ENCODE data around the gene RMDN2. TPM values are rescaled to one million over a fixed set of nuclear protein-coding genes. Genes with fewer than 3 reads are reported as not detected.

The RMDN2 gene
- total RNA-seq, 1 experiment from 2014 or later: 3.0 TPM

- Histone ChIP-seq H3K27ac (ENCODE audit: low read depth, low read length, poor library complexity, severe bottlenecking) (no peak overlapping the region), H3K27me3 (replicated peaks; ENCODE audit: insufficient read depth, low read depth, low read length, poor library complexity) (no peaks in the 10 kb centered on the region), H3K36me3 (ENCODE audit: insufficient read depth, low read length, poor library complexity, severe bottlenecking) (no peaks in the 10 kb centered on the region), H3K4me3 (ENCODE audit: low read depth, low read length, poor library complexity, severe bottlenecking) (no peak overlapping the region), H3K4me1 (ENCODE audit: insufficient read depth, low read length, poor library complexity, severe bottlenecking) (no peaks in the 10 kb centered on the region), H3K9me3 (ENCODE audit: low read depth, low read length, poor library complexity, severe bottlenecking) (no peaks in the 10 kb centered on the region)
- DNase-seq (ENCODE audit: low spot score): no peak
- no TSS peak for BruUV-seq (replicated peaks)
- ChIA-PET CTCF (no interaction called here), POLR2A (ENCODE audit: low non-redundant PET) (no interaction called here)
- intact Hi-C loops (cut with micrococcal nuclease; ENCODE audit: unreplicated experiment): no loop called here
- no peak for TF ChIP-seq EZH2 (IDR thresholded peaks at IDR 0.05; ENCODE audit: borderline replicate concordance, low read depth, low read length, poor library complexity, severe bottlenecking)
- TF ChIP-seq CTCF (conservative IDR thresholded peaks at IDR 0.05; ENCODE audit: low read depth, low read length): no peak
Measured at GRCh38 chr2:37973615-37974353, 48.7 kb downstream of the RMDN2 start.

DNA sequence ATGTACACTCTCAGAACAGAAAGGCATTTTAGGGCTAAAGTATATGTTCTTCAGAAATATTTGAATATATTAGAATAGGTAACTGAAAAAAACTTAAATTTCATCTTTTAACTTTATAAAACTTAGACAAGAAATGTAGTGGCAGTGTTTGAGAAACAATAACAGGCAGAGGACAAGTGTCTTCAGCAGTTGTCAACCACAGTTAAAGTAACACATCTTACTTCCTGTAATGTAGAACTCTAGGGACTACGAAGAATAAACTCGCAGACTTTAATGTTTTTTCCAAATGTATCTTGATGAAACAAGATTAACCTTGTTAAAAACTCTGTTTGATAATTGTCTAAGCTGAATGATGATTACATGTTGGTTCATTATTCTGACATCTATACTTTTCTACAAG, 50.7 kb downstream of the RMDN2 start:
- ChIA-PET POLR2A (ENCODE audit: low non-redundant PET) (no interaction called here), CTCF (no interaction called here)
- Histone ChIP-seq H3K4me1 (ENCODE audit: insufficient read depth, low read length, poor library complexity, severe bottlenecking) (no peaks in the 10 kb centered on the region), H3K27ac (ENCODE audit: low read depth, low read length, poor library complexity, severe bottlenecking) (no peak overlapping the region), H3K27me3 (replicated peaks; ENCODE audit: insufficient read depth, low read depth, low read length, poor library complexity) (no peaks in the 10 kb centered on the region), H3K9me3 (ENCODE audit: low read depth, low read length, poor library complexity, severe bottlenecking) (no peaks in the 10 kb centered on the region), H3K4me3 (ENCODE audit: low read depth, low read length, poor library complexity, severe bottlenecking) (no peak overlapping the region), H3K36me3 (ENCODE audit: insufficient read depth, low read length, poor library complexity, severe bottlenecking) (no peaks in the 10 kb centered on the region)
- intact Hi-C loops (cut with micrococcal nuclease; ENCODE audit: unreplicated experiment): no loop called here
- TF ChIP-seq CTCF (conservative IDR thresholded peaks at IDR 0.05; ENCODE audit: low read depth, low read length) (no peak), EZH2 (IDR thresholded peaks at IDR 0.05; ENCODE audit: borderline replicate concordance, low read depth, low read length, poor library complexity, severe bottlenecking) (no peak)
- BruUV-seq (replicated peaks): no TSS peak
- DNase-seq (ENCODE audit: low spot score): no peak

DNA sequence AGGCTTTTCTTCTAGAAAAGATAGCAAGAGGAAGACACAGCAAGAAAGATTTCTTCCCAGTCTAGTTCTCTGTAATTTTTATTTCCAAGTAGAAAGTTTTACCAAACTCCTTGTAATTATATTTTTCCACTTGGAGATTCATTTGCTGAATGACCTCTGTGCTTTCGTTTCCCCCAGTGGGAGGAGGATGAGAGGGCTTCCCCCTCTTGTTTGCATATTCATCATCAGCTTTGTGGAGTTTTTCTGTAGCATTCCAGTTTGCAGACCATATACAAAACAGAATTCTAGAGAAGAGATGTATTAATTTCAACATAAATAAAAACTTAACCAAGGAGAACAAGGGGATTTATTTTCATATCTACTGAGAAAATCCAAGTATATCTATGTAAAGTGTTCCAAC, 51.3 kb downstream of the RMDN2 start:
- intact Hi-C loops (cut with micrococcal nuclease; ENCODE audit: unreplicated experiment): no loop called here

More for the DNA sequence above, 51.3 kb downstream of the RMDN2 start:
- Histone ChIP-seq H3K9me3 (ENCODE audit: low read depth, low read length, poor library complexity, severe bottlenecking) (no peaks in the 10 kb centered on the region), H3K36me3 (ENCODE audit: insufficient read depth, low read length, poor library complexity, severe bottlenecking) (no peaks in the 10 kb centered on the region), H3K4me1 (ENCODE audit: insufficient read depth, low read length, poor library complexity, severe bottlenecking) (no peaks in the 10 kb centered on the region), H3K4me3 (ENCODE audit: low read depth, low read length, poor library complexity, severe bottlenecking) (no peak overlapping the region), H3K27ac (ENCODE audit: low read depth, low read length, poor library complexity, severe bottlenecking) (no peak overlapping the region), H3K27me3 (replicated peaks; ENCODE audit: insufficient read depth, low read depth, low read length, poor library complexity) (no peaks in the 10 kb centered on the region)
- TF ChIP-seq CTCF (conservative IDR thresholded peaks at IDR 0.05; ENCODE audit: low read depth, low read length): no peak
- no peak for TF ChIP-seq EZH2 (IDR thresholded peaks at IDR 0.05; ENCODE audit: borderline replicate concordance, low read depth, low read length, poor library complexity, severe bottlenecking)
- no TSS peak for BruUV-seq (replicated peaks)
- ChIA-PET POLR2A (ENCODE audit: low non-redundant PET) (no interaction called here), CTCF (no interaction called here)
- no peak for DNase-seq (ENCODE audit: low spot score)

All from A673 (cell line).